Measurements from ENCODE around the gene FZD1.

The FZD1 gene

DNA sequence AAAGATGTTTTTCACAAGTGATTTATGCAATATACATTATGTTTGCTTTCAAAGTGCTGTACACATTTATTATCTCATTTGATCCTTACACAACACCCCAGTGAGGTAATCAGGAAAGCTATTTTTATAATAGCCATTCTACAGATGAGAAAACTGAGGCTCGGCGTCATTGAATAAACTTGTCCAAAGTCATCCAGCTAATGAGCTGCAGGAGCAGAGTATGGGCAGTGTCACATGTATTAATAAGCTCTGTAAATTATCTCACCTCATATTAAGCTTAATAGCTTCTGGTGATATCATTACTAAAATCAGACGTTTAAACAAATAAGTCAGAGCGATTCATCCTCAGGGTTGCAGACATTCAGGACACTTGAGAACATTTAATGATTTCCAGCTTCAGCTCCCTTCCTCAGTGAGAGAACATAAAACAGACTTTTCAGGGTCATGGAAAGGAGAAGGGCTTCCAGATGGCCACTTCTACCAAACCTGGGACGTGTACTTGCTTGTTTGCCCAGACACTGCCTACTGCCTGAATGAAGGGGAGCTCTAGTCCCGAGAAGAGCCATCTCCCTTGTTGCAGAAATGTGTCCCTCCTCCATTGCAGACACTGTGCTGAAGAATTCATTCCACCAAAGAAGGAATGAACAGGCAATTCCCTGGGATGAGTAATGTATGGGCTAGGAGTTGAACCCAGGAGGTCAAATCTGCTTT is 20.5 kb upstream of the FZD1 start:
- peak in 1 of 2 donors; percentile 30 for DNase-seq (ENCODE audit: low read depth in 2 of 2)
- no peak overlapping the region for H3K4me3 ChIP-seq (replicated peaks in 1 of 2; ENCODE audit: low read depth in 2 of 2, low read length in 2 of 2)
- TF ChIP-seq, protein P1, sequence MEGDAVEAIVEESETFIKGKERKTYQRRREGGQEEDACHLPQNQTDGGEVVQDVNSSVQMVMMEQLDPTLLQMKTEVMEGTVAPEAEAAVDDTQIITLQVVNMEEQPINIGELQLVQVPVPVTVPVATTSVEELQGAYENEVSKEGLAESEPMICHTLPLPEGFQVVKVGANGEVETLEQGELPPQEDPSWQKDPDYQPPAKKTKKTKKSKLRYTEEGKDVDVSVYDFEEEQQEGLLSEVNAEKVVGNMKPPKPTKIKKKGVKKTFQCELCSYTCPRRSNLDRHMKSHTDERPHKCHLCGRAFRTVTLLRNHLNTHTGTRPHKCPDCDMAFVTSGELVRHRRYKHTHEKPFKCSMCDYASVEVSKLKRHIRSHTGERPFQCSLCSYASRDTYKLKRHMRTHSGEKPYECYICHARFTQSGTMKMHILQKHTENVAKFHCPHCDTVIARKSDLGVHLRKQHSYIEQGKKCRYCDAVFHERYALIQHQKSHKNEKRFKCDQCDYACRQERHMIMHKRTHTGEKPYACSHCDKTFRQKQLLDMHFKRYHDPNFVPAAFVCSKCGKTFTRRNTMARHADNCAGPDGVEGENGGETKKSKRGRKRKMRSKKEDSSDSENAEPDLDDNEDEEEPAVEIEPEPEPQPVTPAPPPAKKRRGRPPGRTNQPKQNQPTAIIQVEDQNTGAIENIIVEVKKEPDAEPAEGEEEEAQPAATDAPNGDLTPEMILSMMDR (IDR thresholded peaks at IDR 0.05; ENCODE audit: low read depth, low read length) = no peak

DNA sequence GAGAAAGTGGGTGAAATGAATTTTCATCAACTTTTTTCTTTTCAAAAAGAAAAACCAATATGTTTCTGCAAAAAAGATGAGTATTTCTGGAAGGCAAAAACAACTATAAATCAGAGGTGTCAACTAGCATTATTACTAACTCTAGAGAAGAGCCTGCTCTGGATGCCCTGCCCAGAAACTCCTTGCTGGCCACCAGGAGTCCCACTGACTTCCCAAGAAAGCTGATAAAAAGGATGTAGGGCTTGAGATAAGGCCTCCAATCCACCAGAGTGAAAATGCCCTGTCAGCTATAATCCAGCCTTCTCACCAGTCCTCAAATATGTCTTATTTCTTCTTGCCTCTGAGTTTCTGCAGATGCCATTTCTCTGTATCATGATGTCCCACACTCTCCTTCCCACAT is 16.7 kb upstream of the FZD1 start:
- DNase-seq (ENCODE audit: low read depth in 2 of 2) = no peak
- TF ChIP-seq, protein P1 (IDR thresholded peaks at IDR 0.05; ENCODE audit: low read depth, low read length) = no peak
- no peak overlapping the region for H3K4me3 ChIP-seq (replicated peaks in 1 of 2; ENCODE audit: low read depth in 2 of 2, low read length in 2 of 2)

DNA sequence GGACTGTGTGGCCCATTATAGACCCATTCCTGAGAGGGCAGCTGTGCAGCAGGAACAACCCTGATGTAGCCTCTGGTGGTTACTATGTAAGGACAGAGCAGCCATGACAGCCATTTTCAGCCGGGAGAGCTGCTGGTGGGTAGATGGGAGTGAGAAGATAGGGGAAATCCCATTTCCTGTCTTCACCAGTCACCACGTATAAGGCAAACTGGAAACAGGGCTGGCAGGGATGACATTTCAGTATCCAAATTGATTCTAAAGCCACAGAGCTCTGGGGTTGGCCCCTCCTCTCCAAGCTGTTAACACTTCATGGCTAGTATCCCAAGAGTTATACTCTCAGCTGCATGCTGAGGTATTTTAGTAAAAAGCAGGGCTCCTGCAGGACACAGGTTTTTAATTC is 15.2 kb upstream of the FZD1 start:
- DNase-seq (ENCODE audit: low read depth in 2 of 2) = peak in 1 of 2 donors; percentile 28
- TF ChIP-seq, protein P1 (IDR thresholded peaks at IDR 0.05; ENCODE audit: low read depth, low read length) = no peak
- no peak overlapping the region for H3K4me3 ChIP-seq (replicated peaks in 1 of 2; ENCODE audit: low read depth in 2 of 2, low read length in 2 of 2)

DNA sequence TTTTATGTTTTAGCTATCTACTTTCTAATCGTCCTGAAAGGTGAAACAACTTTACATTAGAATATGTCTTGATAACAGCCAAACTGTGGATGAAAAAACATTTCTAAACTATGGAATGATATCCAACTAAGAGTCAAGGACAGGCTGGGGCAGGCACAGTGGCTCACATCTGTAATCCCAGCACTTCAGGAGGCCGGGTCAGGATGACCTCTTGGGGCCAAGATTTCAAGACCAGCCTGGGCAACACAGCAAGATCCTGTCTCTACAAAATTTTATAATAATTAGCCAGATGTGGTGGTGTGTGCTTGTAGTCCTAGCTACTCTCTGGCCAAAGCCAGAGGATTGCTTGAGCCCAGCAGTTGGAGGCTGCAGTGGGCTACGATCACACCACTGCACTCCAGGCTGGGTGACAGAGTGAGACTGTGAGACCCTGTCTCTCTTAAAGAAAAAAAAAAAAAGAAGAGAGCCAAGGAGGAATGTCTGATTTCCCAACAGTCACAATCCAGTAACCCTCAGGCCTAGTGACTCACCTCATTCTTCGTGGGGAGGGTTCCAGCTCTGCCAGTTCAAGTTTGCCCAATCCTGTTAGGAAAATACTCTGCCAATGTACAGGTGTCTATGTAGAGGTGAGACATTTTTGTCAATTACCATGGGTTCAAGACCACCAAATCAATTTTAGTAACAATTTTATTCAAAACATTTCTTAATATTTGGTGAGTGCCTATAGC is 14.6 kb upstream of the FZD1 start:
- TF ChIP-seq, protein P1 (IDR thresholded peaks at IDR 0.05; ENCODE audit: low read depth, low read length) = no peak
- no peak overlapping the region for H3K4me3 ChIP-seq (replicated peaks in 1 of 2; ENCODE audit: low read depth in 2 of 2, low read length in 2 of 2)
- peak; percentile 53 to 78 for DNase-seq (ENCODE audit: low read depth in 2 of 2)

DNA sequence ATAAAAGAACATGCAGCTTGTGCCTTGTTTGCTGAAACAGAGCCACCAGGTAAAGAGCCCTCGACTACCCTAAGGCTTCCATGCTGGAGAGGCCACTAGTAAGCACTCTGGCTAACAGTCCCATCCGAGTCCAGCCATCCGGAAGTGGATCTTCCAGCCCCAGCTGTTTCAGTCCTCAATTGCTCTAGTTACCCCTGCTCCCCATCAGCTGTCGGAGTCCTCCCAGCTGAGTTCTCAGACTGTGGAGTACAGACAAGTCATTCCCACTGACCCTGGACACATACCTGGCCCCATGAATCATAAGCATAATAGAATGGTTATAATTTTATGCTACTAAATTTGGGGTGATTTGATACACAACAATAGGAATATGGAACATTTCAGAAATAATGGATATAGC is 13.5 kb upstream of the FZD1 start:
- TF ChIP-seq, protein P1 (IDR thresholded peaks at IDR 0.05; ENCODE audit: low read depth, low read length) = no peak
- no peak for DNase-seq (ENCODE audit: low read depth in 2 of 2)
- no peak overlapping the region for H3K4me3 ChIP-seq (replicated peaks in 1 of 2; ENCODE audit: low read depth in 2 of 2, low read length in 2 of 2)

DNA sequence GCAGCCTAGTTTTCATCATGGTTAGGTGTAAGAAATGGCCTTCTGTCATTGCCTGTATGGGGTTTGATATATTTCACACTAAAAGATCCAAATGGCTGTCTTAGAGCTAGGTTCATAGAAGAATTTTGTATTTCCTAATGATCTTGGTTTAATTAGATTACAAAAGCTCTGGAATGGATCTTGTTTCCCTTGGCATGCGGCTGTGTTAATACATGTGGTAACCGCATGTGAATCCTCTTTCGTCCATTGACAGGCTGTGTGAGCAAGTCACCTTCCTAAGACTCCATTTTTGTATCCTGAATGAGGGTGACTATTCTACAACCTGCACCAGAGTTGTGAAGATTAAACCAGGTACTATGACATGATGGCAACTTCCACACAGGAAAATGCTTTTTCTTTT is 12.4 kb upstream of the FZD1 start:
- DNase-seq (ENCODE audit: low read depth in 2 of 2) = no peak
- TF ChIP-seq, protein P1 (IDR thresholded peaks at IDR 0.05; ENCODE audit: low read depth, low read length) = no peak
- no peak overlapping the region for H3K4me3 ChIP-seq (replicated peaks in 1 of 2; ENCODE audit: low read depth in 2 of 2, low read length in 2 of 2)

Data from cardiac fibroblast (primary cell).